ENCODE results near the gene EMC9. TPM values are rescaled to one million over a fixed set of nuclear protein-coding genes. Genes with fewer than 3 reads are reported as not detected.

Gene EMC9
- total RNA-seq, 1 donor from 2014 or later = 9.5 TPM

Small RNAs within 50 kb of the gene (small RNA-seq; reads per million reads assigned to genes)
- gene AL136295.4 (not detected), gene IPO4 (not detected), gene IRF9 (not detected), gene RNA5SP383 (not detected)

Other genes starting within 250 kb of the EMC9 start
- 4.4 TPM for gene DHRS4, start 187.8 kb downstream of the EMC9 start, total RNA-seq
- gene DHRS4L2, start 152.7 kb downstream of the EMC9 start, total RNA-seq = 1.9 TPM
- 24.2 TPM for gene CARMIL3, start 89.6 kb downstream of the EMC9 start, total RNA-seq
- gene CPNE6, start 70.0 kb downstream of the EMC9 start, total RNA-seq = 10.8 TPM
- 1.1 TPM for gene PCK2, start 47.3 kb downstream of the EMC9 start, total RNA-seq
- 60.0 TPM for gene DCAF11, start 26.8 kb downstream of the EMC9 start, total RNA-seq
- gene NRL, start 26.6 kb downstream of the EMC9 start, total RNA-seq = 0.94 TPM
- not detected for gene FITM1, start 10.9 kb downstream of the EMC9 start, total RNA-seq
- gene PSME1, start 5.4 kb downstream of the EMC9 start, total RNA-seq = 24.5 TPM
- 26.0 TPM for gene PSME2, start 5.0 kb upstream of the EMC9 start, total RNA-seq
- 20.4 TPM for gene RNF31, start 5.9 kb upstream of the EMC9 start, total RNA-seq
- 20.7 TPM for gene IRF9, start 19.7 kb upstream of the EMC9 start, total RNA-seq
- gene REC8, start 30.5 kb upstream of the EMC9 start, total RNA-seq = 20.4 TPM
- 11.7 TPM for gene IPO4, start 47.2 kb upstream of the EMC9 start, total RNA-seq
- gene TM9SF1, start 53.9 kb upstream of the EMC9 start, total RNA-seq = 20.6 TPM
- gene TSSK4, start 64.1 kb upstream of the EMC9 start, total RNA-seq = not detected
- gene CHMP4A, start 71.9 kb upstream of the EMC9 start, total RNA-seq = 41.5 TPM
- 15.6 TPM for gene MDP1, start 74.5 kb upstream of the EMC9 start, total RNA-seq
- gene NEDD8, start 90.8 kb upstream of the EMC9 start, total RNA-seq = 51.3 TPM
- gene GMPR2, start 91.3 kb upstream of the EMC9 start, total RNA-seq = 38.8 TPM
- 45.1 TPM for gene TINF2, start 101.0 kb upstream of the EMC9 start, total RNA-seq
- gene TGM1, start 121.6 kb upstream of the EMC9 start, total RNA-seq = 0.94 TPM
- gene RABGGTA, start 130.0 kb upstream of the EMC9 start, total RNA-seq = 19.5 TPM
- 4.1 TPM for gene DHRS1, start 158.2 kb upstream of the EMC9 start, total RNA-seq
- gene NOP9, start 158.3 kb upstream of the EMC9 start, total RNA-seq = 23.7 TPM
- 3.4 TPM for gene CIDEB, start 166.4 kb upstream of the EMC9 start, total RNA-seq
- gene LTB4R2, start 168.5 kb upstream of the EMC9 start, total RNA-seq = 1.4 TPM
- gene LTB4R, start 169.9 kb upstream of the EMC9 start, total RNA-seq = 1.6 TPM
- gene ADCY4, start 193.5 kb upstream of the EMC9 start, total RNA-seq = 1.4 TPM
- gene RIPK3, start 198.4 kb upstream of the EMC9 start, total RNA-seq = 0.47 TPM
- 5.1 TPM for gene NFATC4, start 226.6 kb upstream of the EMC9 start, total RNA-seq

All from occipital lobe (tissue), 2 donors.